Fibroblast of mammary gland (primary cell): Measurements from ENCODE around the gene KLHL26.
"Not testable (repeated sequence)": the region's sequence is repeated elsewhere in the genome, so short reads cannot be mapped to it uniquely, and the experiment has no call there.

Experiments used
- DNase-seq: peaks from one replicate; pipeline ENCODE4 v3.0.0-alpha.2; 2010; ENCODE audit warnings: low read depth
- H3K4me3 ChIP-seq: 2 replicates; pipeline ENCODE4 v1.5.1; 2011; ENCODE audit warnings: low read depth, mild to moderate bottlenecking, low read length, moderate library complexity; ENCODE audit not compliant: control insufficient read depth
- CTCF ChIP-seq: conservative IDR thresholded peaks from 2 replicates; pipeline ENCODE4 v1.5.1; 2011; ENCODE audit warnings: low read depth, low read length, inconsistent platforms; ENCODE audit not compliant: control insufficient read depth, insufficient read depth

Gene KLHL26

DNA sequence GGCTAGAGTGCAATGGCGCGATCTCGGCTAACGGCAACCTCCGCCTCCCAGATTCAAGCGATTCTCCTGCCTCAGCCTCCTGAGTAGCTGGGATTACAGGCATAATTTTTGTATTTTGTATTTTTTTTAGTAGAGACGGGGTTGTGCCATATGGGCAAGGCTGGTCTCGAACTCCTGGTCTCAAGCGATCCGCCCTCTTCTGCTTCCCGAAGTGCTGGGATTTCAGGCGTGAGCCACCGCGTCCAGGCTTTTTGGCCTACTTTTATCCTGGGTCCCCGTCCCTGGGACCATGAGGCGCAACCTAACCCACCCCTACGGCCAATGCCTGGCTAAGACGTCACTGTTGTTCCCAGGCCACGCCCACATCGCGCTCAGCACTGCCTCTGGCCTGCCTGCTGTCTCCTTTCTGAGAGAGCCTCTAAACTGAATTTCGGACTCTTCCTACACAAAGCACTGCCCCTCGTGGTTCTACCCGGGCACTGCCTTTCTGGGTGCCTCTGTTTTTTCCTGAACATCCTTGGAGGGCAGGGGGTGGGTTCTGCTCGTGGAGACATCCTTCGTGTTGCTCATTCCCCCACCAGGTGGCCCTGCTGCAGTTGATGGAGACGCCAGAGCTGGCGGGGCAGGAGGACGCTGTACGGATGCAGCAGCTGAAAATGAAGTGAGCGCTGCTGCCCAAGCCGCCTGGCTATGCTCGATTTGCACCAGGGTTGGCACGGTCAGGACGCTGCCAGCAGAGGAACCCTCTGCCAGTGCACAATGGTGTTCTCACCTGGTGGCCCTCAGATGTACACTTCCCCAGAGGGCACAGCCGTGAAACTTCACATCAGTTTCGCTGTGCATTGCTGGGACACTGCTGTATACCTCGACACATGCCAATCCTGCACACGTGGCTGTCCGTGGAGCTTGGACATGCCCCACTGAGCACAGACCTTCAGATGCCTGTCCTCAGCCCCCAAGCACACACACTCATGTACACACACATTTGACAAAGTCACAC, 46.3 kb upstream of the KLHL26 start:
- TF ChIP-seq CTCF = peak; percentile 30
- H3K4me3 ChIP-seq = peak overlapping the region; percentile 66
- DNase-seq = peak; percentile 73

- no peak overlapping the region for H3K4me3 ChIP-seq
- DNase-seq = peak; percentile 85
- no peak for TF ChIP-seq CTCF
Observed at GRCh38 chr19:18591735-18592385, 45.0 kb upstream of the KLHL26 start.

GRCh38 chr19:18592732-18593131, 44.1 kb upstream of the KLHL26 start:
- DNase-seq, H3K4me3 ChIP-seq: not testable (repeated sequence)

- no peak for DNase-seq
- TF ChIP-seq CTCF = no peak
- peak overlapping the region; percentile 27 for H3K4me3 ChIP-seq
Observed at GRCh38 chr19:18593367-18594095, 43.3 kb upstream of the KLHL26 start.

DNA sequence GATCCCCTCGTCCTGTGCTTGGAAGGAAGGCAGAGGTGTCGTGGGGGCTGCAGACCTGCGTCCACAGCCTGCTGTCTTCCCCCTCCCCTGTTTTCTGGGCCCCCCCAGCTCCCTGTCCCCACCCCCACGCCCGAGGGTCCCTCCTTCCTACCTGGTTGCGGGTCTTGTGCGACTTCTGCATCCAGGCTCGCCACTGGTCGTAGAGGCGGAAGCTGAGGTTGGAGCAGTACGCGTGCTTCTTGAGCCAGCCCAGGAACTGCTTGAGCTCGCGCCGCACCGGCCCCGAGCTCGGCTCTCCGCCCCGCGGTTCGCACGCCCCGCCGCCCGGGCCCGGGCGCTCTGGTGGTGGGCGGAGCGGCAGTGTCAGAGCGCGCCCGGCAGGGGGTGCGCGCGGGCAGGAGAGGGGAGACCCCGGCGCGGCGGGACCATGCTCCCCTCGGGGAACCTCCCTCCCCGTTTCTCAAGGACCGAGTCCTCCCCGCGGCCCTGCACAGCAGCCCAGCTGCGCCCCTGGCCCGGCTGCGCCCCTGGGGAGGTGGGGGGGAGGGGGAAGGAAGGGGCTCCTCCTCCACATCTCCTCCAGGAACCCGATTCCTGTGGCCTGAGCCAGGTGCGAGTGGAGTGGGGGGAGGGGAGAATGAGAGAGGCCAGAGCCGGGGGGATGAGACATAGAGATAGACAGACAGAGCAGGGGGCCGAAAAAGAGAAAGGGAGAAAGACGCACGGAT, 42.6 kb upstream of the KLHL26 start:
- peak; percentile 70 for DNase-seq
- H3K4me3 ChIP-seq = peak overlapping the region; percentile 27
- TF ChIP-seq CTCF = no peak

GRCh38 chr19:18594824-18595373, 41.9 kb upstream of the KLHL26 start:
- DNase-seq = no peak

More at GRCh38 chr19:18594824-18595373, 41.9 kb upstream of the KLHL26 start:
- TF ChIP-seq CTCF = no peak
- peak overlapping the region; percentile 25 for H3K4me3 ChIP-seq
